K562 (cell line): ENCODE results near the gene HIPK2. TPM values are rescaled to one million over a fixed set of nuclear protein-coding genes. Genes with fewer than 3 reads are reported as not detected.

Experiments
- ATAC-seq: fragments of 200-7000 bp; cut with Tn5 transposase; 3 replicates; pipeline ENCODE4 v1.9.1; 2020; ENCODE audit warnings: moderate library complexity
- BruUV-seq: library from RNA; stranded (reverse); fragments of 400-500 nt; replicated peaks from 2 replicates; lab custom pipeline; 2021; lab: Mats Ljungman, UMichigan
- CTCF ChIA-PET: fragments of 300-600 bp; formaldehyde crosslinking; extraction: SDS; loops from one replicate; lab custom pipeline; 2021; ENCODE audit warnings: low intra/inter-chr PET ratio; lab: Yijun Ruan, JAX
- POLR2A ChIA-PET: fragments of 300-600, 350-650 bp; sonication (Branson Sonifier 250); formaldehyde crosslinking; extraction: SDS; loops from one replicate; lab custom pipeline; 2021; ENCODE audit warnings: antibody characterized with exemption, inconsistent platforms; lab: Yijun Ruan, JAX
- DNase-seq, 4 experiments: peaks; one replicate each; pipeline versions ENCODE4 v3.0.0 to v3.0.0-alpha.2; 2011 to 2018; ENCODE audit warnings: low spot score in 3 of 4, mixed read lengths in 3 of 4; ENCODE audit errors: extremely low read depth in 1 of 4
- FAIRE-seq: peaks from 2 replicates; lab custom pipeline; 2011; peaks lifted over from hg19 to GRCh38; lab: Jason Lieb, UNC
- H2AFZ ChIP-seq: 2 replicates; pipeline ENCODE4 v1.6.0; 2011; ENCODE audit warnings: low read depth, low read length, control low read depth, inconsistent platforms
- H3K27ac ChIP-seq: fragments of 200-600 bp; 3 replicates; pipeline ENCODE4 v1.8.0; 2011; ENCODE audit warnings: low read depth, mild to moderate bottlenecking, control low read depth, inconsistent platforms, low read length, moderate library complexity, mixed read lengths; ENCODE audit errors: extremely low read depth
- H3K27me3 ChIP-seq, 2 experiments: fragments of 300-600 bp in 1 of 2; 2 replicates in 1 of 2; 3 replicates in 1 of 2; pipeline versions ENCODE4 v1.6.0 to v1.8.0; 2011; ENCODE audit warnings: inconsistent platforms in 2 of 2, low read length in 2 of 2, mild to moderate bottlenecking in 1 of 2, mixed read lengths in 1 of 2, moderate library complexity in 1 of 2; ENCODE audit not compliant: control insufficient read depth in 2 of 2, insufficient read depth in 2 of 2
- H3K36me3 ChIP-seq: fragments of 300-600 bp; 3 replicates; pipeline ENCODE4 v1.8.0; 2011; ENCODE audit warnings: mild to moderate bottlenecking, low read length, inconsistent platforms; ENCODE audit not compliant: control insufficient read depth, insufficient read depth
- H3K4me1 ChIP-seq, 2 experiments: fragments of 200-600 bp in 1 of 2; replicated peaks in 1 of 2; 2 replicates in 1 of 2; 3 replicates in 1 of 2; pipeline versions ENCODE4 v1.5.1 to v1.8.0; 2011; ENCODE audit warnings: inconsistent platforms in 2 of 2, low read length in 2 of 2, mild to moderate bottlenecking in 1 of 2, mixed read lengths in 1 of 2, moderate library complexity in 1 of 2; ENCODE audit not compliant: control insufficient read depth in 2 of 2, insufficient read depth in 2 of 2
- H3K4me2 ChIP-seq: 2 replicates; pipeline ENCODE4 v1.6.1; 2011; ENCODE audit warnings: low read length, control low read depth, inconsistent platforms, mixed read lengths; ENCODE audit not compliant: insufficient read depth
- H3K4me3 ChIP-seq: fragments of 200-600 bp; sonication (generic), shearing (Covaris generic); 2 replicates; pipeline ENCODE4 v1.5.1; 2016; ENCODE audit warnings: control low read depth, inconsistent platforms
- H3K79me2 ChIP-seq: fragments of 200-600 bp; 3 replicates; pipeline ENCODE4 v1.8.0; 2011; ENCODE audit warnings: low read length, inconsistent platforms; ENCODE audit not compliant: control insufficient read depth, insufficient read depth
- H3K9ac ChIP-seq, 2 experiments: 2 replicates each; pipeline versions ENCODE4 v1.6.0 to v1.6.1; 2011; ENCODE audit warnings: low read depth in 2 of 2, low read length in 2 of 2, control low read depth in 1 of 2, inconsistent platforms in 1 of 2, mild to moderate bottlenecking in 1 of 2, mixed read lengths in 1 of 2; ENCODE audit not compliant: insufficient read depth in 1 of 2
- H3K9me1 ChIP-seq: one replicate; pipeline ENCODE4 v1.6.0; 2011; ENCODE audit warnings: inconsistent platforms, mild to moderate bottlenecking, low read length, moderate library complexity; ENCODE audit not compliant: control insufficient read depth, insufficient read depth
- H3K9me3 ChIP-seq: replicated peaks from 2 replicates; pipeline ENCODE4 v1.5.1; 2011; ENCODE audit warnings: low read depth, low read length, inconsistent platforms; ENCODE audit not compliant: control insufficient read depth, insufficient read depth
- H4K20me1 ChIP-seq: replicated peaks from 2 replicates; pipeline ENCODE4 v1.6.1; 2011; ENCODE audit warnings: low read length, inconsistent platforms, mixed read lengths; ENCODE audit not compliant: control insufficient read depth, insufficient read depth
- DMBX1 ChIP-seq: fragments of 250-450 bp; sonication (Bioruptor Pico); IDR thresholded peaks from 2 replicates; pipeline ENCODE4 v1.8.0; 2022; ENCODE audit warnings: inconsistent platforms, mild to moderate bottlenecking, moderate library complexity, borderline replicate concordance
- E2F5 ChIP-seq: sonication (generic); formaldehyde crosslinking; IDR thresholded peaks from 2 replicates; pipeline ENCODE4 v1.8.0; 2022; ENCODE audit warnings: mild to moderate bottlenecking, missing genetic modification reagents
- EZH2 ChIP-seq: IDR thresholded peaks from 2 replicates; pipeline ENCODE4 v1.6.1; 2012; ENCODE audit warnings: low read depth, mild to moderate bottlenecking, inconsistent platforms, low read length, borderline replicate concordance
- HOXB6 ChIP-seq: fragments of 250-450 bp; sonication (Bioruptor Pico); IDR thresholded peaks from 2 replicates; pipeline ENCODE4 v1.5.1; 2022; ENCODE audit warnings: mild to moderate bottlenecking, borderline replicate concordance
- LEF1 ChIP-seq: fragments of 450-650 bp; IDR thresholded peaks from 2 replicates; pipeline ENCODE4 v1.6.1; 2016; ENCODE audit warnings: mild to moderate bottlenecking
- NEUROD1 ChIP-seq: fragments of 150-350 bp; IDR thresholded peaks from 2 replicates; pipeline ENCODE4 v1.6.1; 2014; ENCODE audit warnings: borderline replicate concordance, low read length, low read depth; ENCODE audit not compliant: partially characterized antibody
- NRF1 ChIP-seq, 2 experiments: fragments of 450-650 bp; IDR thresholded peaks in 1 of 2; conservative IDR thresholded peaks in 1 of 2; 2 replicates each; pipeline ENCODE4 v1.6.1; 2014; ENCODE audit warnings: mild to moderate bottlenecking in 2 of 2
- PHB ChIP-seq: fragments of 250-450 bp; sonication (Bioruptor Pico); IDR thresholded peaks from 2 replicates; pipeline ENCODE4 v1.5.0; 2021
- PHF21A ChIP-seq: fragments of 450-650 bp; IDR thresholded peaks from 2 replicates; pipeline ENCODE4 v1.6.1; 2017; ENCODE audit warnings: low read depth, borderline replicate concordance
- POLR2A ChIP-seq: fragments of 450-650 bp; conservative IDR thresholded peaks from 2 replicates; pipeline ENCODE4 v1.6.1; 2016
- RBM14 ChIP-seq: fragments of 200-400 bp; formaldehyde crosslinking; IDR thresholded peaks from 2 replicates; pipeline ENCODE4 v1.6.1; 2018; ENCODE audit warnings: low read depth, mild to moderate bottlenecking, low read length, moderate library complexity, borderline replicate concordance; ENCODE audit not compliant: insufficient read depth
- RHOXF2B ChIP-seq: fragments of 250-450 bp; sonication (Bioruptor Pico); conservative IDR thresholded peaks from 2 replicates; pipeline ENCODE4 v1.5.1; 2021
- STAG1 ChIP-seq: sonication (generic); formaldehyde crosslinking; IDR thresholded peaks from 2 replicates; pipeline ENCODE4 v1.5.0; 2020; ENCODE audit warnings: missing genetic modification reagents, borderline replicate concordance
- ZBTB12 ChIP-seq: fragments of 250-450 bp; sonication (Bioruptor Pico); IDR thresholded peaks from 2 replicates; pipeline ENCODE4 v1.4.0; 2020
- ZBTB7A ChIP-seq: IDR thresholded peaks from 2 replicates; pipeline ENCODE4 v1.6.1; 2011; ENCODE audit warnings: low read depth, mild to moderate bottlenecking, low read length, moderate library complexity, borderline replicate concordance; ENCODE audit not compliant: control insufficient read depth
- ZNF75A ChIP-seq: fragments of 450-650 bp; formaldehyde crosslinking; IDR thresholded peaks from 2 replicates; pipeline ENCODE4 v1.4.0; 2020; ENCODE audit warnings: mild to moderate bottlenecking
- WGBS: fragments of 100-300 bp; shearing (Covaris generic); methylation state at CpG from one replicate; pipeline ENCODE4 v1.1.6; 2016; ENCODE audit warnings: low coverage, mixed read lengths; ENCODE audit not compliant: insufficient coverage; ENCODE audit errors: missing lambda C conversion rate; 5-methylcytosine and 5-hydroxymethylcytosine counted together
- in situ Hi-C: fragments of 300-500 bp; cut with MboI; formaldehyde crosslinking; loops from 4 replicates; pipeline ENCODE4 v1.15.0; 2018; ENCODE audit warnings: inconsistent platforms, mixed read lengths
- intact Hi-C: fragments of 100-400 bp; cut with micrococcal nuclease; formaldehyde crosslinking; loops from 2 replicates; pipeline ENCODE4 v1.14.2; 2022
- polyA plus RNA-seq, 8 experiments: library from polyadenylated mRNA; depleted of rRNA in 4 of 8; stranded (reverse) in 5 of 8; unstranded in 3 of 8; fragments of >200 nt; fragmentation: Nextera tagmentation in 2 of 8; fragmentation: Illumina TruSeq in 1 of 8; extraction: Ambion mirVana in 2 of 8; extraction: Trizol in 1 of 8; gene quantifications; 2 replicates each; pipeline versions ENCODE4 v1.2.1 to v1.2.3, GENCODE V29; 2011 to 2014; ENCODE audit warnings: inconsistent platforms in 1 of 8, missing spikeins in 1 of 8
- total RNA-seq, 7 experiments: library from RNA; depleted of rRNA in 6 of 7; stranded (reverse); fragments of >200 nt in 6 of 7; fragmentation: Illumina TruSeq in 2 of 7; extraction: Trizol in 2 of 7; gene quantifications; 2 replicates each; pipeline versions ENCODE4 v1.2.1 to v1.2.3, GENCODE V29; 2011 to 2021; ENCODE audit warnings: low replicate concordance in 1 of 7
- TF ChIP-seq, protein P1 (sequence below), 2 experiments: fragments of 250-450 bp in 1 of 2; fragments of 450-650 bp in 1 of 2; sonication (Bioruptor Pico) in 1 of 2; IDR thresholded peaks; 2 replicates each; pipeline versions ENCODE4 v1.6.1 to v1.8.0; 2016 to 2021; ENCODE audit warnings: mild to moderate bottlenecking in 2 of 2, moderate library complexity in 2 of 2, missing compliant biosample characterization in 1 of 2, missing genetic modification characterization in 1 of 2
- TF ChIP-seq, protein P2 (sequence below): IDR thresholded peaks from 2 replicates; pipeline ENCODE4 v1.6.1; 2016; ENCODE audit warnings: missing genetic modification characterization, missing compliant biosample characterization

Gene HIPK2
- total and polyA plus RNA-seq, 9 of the 15 experiments (the other 6 are each of a cell fraction or from before 2014, with no cell fraction given), result 0.69 to 19.8 (median 5.1) TPM

DNA sequence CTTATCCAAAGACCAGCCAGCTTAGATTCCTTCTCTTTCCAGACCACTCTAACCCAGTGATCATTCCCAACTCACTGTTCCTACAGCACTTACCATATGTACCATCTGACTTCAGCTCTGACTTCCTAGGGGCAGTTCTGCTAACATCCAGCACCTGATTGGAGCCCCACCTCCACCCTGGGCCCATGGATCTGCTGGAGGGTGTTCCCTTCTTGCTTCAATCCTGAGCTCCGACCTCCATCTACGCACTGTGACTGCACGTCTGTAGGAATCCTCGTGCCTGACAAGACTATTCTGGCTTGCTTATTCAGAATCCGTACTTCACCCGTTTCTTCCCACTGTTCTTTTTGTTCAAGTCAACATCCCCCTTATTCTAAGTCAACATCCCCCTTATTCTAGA lies 57.6 kb downstream of the HIPK2 start:
- in situ Hi-C loops, result no loop called here
- CTCF ChIA-PET, result no interaction called here
- TF ChIP-seq ZBTB7A, result no peak
- no peak for TF ChIP-seq RHOXF2B (CRISPR knock-in tag)
- no peak for TF ChIP-seq ZBTB12 (CRISPR knock-in tag)
- no peak for TF ChIP-seq LEF1
- no peak for TF ChIP-seq PHB (CRISPR knock-in tag)
- no peak for TF ChIP-seq ZNF75A (CRISPR knock-in tag)
- TF ChIP-seq STAG1 (CRISPR knock-in tag), result no peak
- no peak for TF ChIP-seq NRF1 (conservative IDR thresholded peaks at IDR 0.05 in 1 of 2, IDR thresholded peaks at IDR 0.05 in 1 of 2)
- TF ChIP-seq DMBX1 (CRISPR knock-in tag), result no peak
- TF ChIP-seq, protein P1, sequence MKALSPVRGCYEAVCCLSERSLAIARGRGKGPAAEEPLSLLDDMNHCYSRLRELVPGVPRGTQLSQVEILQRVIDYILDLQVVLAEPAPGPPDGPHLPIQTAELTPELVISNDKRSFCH (CRISPR knock-in tag; IDR thresholded peaks at IDR 0.05), result no peak
- TF ChIP-seq, protein P1 (tag; IDR thresholded peaks at IDR 0.05), result no peak
- no peak for TF ChIP-seq RBM14
- no peak for TF ChIP-seq POLR2A
- TF ChIP-seq EZH2, result no peak
- TF ChIP-seq E2F5, result no peak
- TF ChIP-seq NEUROD1, result no peak
- TF ChIP-seq PHF21A, result no peak
- no peak for TF ChIP-seq HOXB6
- TF ChIP-seq, protein P2, sequence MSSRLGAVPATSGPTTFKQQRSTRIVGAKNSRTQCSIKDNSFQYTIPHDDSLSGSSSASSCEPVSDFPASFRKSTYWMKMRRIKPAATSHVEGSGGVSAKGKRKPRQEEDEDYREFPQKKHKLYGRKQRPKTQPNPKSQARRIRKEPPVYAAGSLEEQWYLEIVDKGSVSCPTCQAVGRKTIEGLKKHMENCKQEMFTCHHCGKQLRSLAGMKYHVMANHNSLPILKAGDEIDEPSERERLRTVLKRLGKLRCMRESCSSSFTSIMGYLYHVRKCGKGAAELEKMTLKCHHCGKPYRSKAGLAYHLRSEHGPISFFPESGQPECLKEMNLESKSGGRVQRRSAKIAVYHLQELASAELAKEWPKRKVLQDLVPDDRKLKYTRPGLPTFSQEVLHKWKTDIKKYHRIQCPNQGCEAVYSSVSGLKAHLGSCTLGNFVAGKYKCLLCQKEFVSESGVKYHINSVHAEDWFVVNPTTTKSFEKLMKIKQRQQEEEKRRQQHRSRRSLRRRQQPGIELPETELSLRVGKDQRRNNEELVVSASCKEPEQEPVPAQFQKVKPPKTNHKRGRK (tag), result no peak

More for the DNA sequence above, 57.6 kb downstream of the HIPK2 start:
- H3K4me2 ChIP-seq, result no peak overlapping the region
- no peak overlapping the region for H3K27ac ChIP-seq
- no peaks in the 10 kb centered on the region for H3K9me3 ChIP-seq
- peaks cover 0 to 6% of the 10 kb centered on the region in 2 experiments; a peak in 2 of 5 replicates for H3K27me3 ChIP-seq
- no peak for FAIRE-seq
- no peak overlapping the region for H3K4me3 ChIP-seq
- no peak overlapping the region for H3K9ac ChIP-seq
- POLR2A ChIA-PET, result interaction anchor here (0.7 to 1.0 kb wide), 4 partner anchors 14 to 138 kb away, joined by 3 to 4 read pairs (median 3); no protein-coding TSS in a partner anchor
- peaks cover 14% of the 10 kb centered on the region; the same call in 2 of the 3 replicates for H3K36me3 ChIP-seq
- H4K20me1 ChIP-seq, result no peaks in the 10 kb centered on the region; the same call in 1 of the 2 replicates
- H3K79me2 ChIP-seq, result no peaks in the 10 kb centered on the region
- no peak for DNase-seq
- H3K4me1 ChIP-seq, result no peaks in the 10 kb centered on the region
- intact Hi-C loops, result no loop called here
- no peaks in the 10 kb centered on the region for H3K9me1 ChIP-seq
- ATAC-seq, result no peak
- WGBS, result 49% methylated on average over 6 of the region's 6 CpGs
- no TSS peak for BruUV-seq
- no peak overlapping the region for H2AFZ ChIP-seq
